GM18907 (cell line): ENCODE data around the gene SREBF1.

Experiments used
- ATAC-seq: cut with Tn5 transposase; IDR thresholded peaks from one replicate; pipeline ENCODE4 v1.9.1; 2021; ENCODE audit warnings: mild to moderate bottlenecking, moderate library complexity; ENCODE audit not compliant: unreplicated experiment

SREBF1 gene

GRCh38 chr17:17797119-17797809 is 39.5 kb downstream of the SREBF1 start:
- no peak for ATAC-seq

DNA sequence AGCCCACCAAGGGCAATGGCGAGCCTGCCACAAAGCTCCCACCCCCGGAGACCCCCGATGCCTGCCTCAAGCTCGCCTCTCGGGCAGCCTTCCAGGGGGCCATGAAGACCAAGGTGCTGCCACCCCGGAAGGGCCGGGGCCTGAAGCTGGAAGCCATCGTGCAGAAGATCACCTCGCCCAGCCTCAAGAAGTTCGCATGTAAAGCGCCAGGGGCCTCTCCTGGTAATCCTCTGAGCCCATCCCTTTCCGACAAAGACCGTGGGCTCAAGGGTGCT is 40.1 kb downstream of the SREBF1 start:
- no peak for ATAC-seq

DNA sequence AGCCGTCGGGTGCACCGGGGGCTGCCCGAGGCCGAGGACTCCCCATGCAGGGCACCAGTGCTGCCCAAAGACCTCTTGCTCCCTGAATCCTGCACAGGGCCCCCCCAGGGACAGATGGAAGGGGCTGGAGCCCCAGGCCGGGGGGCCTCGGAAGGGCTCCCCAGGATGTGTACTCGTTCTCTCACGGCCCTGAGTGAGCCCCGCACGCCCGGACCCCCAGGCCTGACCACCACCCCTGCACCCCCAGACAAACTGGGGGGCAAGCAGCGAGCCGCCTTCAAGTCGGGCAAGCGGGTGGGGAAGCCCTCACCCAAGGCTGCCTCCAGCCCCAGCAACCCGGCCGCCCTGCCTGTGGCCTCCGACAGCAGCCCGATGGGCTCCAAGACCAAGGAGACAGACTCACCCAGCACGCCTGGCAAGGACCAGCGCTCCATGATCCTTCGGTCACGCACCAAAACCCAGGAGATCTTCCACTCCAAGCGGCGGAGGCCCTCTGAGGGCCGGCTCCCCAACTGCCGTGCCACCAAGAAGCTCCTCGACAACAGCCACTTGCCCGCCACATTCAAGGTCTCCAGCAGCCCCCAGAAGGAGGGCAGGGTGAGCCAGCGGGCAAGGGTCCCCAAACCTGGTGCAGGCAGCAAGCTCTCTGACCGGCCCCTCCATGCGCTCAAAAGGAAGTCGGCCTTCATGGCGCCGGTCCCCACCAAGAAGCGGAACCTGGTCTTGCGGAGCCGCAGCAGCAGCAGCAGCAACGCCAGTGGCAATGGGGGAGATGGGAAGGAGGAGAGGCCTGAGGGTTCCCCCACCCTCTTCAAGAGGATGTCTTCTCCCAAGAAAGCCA is 40.6 kb downstream of the SREBF1 start:
- no peak for ATAC-seq

- ATAC-seq = no peak
Observed at GRCh38 chr17:17795296-17795695, 41.5 kb downstream of the SREBF1 start.

GRCh38 chr17:17794382-17794781 is 42.4 kb downstream of the SREBF1 start:
- ATAC-seq = no peak

DNA sequence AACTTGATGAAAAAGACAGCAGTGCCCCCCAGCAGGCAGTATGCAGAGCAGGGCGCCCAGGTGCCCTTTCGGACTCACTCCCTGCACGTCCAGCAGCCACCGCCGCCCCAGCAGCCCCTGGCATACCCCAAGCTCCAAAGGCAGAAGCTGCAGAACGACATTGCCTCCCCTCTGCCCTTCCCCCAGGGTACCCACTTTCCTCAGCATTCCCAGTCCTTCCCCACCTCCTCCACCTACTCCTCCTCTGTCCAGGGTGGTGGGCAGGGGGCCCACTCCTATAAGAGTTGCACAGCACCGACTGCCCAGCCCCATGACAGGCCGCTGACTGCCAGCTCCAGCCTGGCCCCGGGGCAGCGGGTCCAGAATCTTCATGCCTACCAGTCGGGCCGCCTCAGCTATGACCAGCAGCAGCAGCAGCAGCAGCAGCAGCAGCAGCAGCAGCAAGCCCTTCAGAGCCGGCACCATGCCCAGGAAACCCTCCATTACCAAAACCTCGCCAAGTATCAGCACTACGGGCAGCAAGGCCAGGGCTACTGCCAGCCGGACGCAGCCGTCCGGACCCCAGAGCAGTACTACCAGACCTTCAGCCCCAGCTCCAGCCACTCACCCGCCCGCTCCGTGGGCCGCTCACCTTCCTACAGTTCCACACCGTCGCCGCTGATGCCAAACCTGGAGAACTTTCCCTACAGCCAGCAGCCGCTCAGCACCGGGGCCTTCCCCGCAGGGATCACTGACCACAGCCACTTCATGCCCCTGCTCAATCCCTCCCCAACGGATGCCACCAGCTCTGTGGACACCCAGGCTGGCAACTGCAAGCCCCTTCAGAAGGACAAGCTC is 43.2 kb downstream of the SREBF1 start:
- no peak for ATAC-seq

DNA sequence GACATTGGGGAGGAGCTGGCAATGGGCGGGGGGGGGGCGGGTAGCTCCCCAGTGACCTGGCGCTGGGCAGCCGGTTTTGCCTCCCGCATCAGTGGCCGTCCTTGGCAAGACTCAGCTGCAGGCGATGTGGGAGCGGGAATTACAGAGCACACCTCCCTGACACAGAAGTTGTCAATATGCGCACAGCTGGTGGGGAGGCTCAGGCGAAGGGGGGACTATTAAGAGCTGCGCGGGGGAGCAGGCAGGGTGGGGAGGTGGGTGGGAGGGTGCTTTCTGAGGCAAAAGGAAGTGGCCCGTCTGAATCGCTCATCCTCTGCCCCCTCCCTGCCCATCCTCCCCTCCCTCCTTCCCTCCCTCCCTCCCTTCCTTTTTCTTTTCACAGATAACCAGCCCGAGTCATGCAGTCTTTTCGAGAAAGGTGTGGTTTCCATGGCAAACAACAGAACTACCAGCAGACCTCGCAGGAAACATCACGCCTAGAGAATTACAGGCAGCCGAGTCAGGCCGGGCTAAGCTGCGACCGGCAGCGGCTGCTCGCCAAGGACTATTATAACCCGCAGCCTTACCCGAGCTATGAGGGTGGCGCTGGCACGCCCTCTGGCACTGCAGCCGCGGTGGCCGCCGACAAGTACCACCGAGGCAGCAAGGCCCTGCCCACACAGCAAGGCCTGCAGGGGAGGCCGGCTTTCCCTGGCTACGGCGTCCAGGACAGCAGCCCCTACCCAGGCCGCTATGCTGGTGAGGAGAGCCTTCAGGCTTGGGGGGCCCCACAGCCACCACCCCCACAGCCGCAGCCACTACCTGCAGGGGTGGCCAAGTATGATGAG is 44.0 kb downstream of the SREBF1 start:
- ATAC-seq = no peak

GRCh38 chr17:17792037-17792550 is 44.7 kb downstream of the SREBF1 start:
- ATAC-seq = no peak

GRCh38 chr17:17790637-17791464 is 45.9 kb downstream of the SREBF1 start:
- no peak for ATAC-seq

DNA sequence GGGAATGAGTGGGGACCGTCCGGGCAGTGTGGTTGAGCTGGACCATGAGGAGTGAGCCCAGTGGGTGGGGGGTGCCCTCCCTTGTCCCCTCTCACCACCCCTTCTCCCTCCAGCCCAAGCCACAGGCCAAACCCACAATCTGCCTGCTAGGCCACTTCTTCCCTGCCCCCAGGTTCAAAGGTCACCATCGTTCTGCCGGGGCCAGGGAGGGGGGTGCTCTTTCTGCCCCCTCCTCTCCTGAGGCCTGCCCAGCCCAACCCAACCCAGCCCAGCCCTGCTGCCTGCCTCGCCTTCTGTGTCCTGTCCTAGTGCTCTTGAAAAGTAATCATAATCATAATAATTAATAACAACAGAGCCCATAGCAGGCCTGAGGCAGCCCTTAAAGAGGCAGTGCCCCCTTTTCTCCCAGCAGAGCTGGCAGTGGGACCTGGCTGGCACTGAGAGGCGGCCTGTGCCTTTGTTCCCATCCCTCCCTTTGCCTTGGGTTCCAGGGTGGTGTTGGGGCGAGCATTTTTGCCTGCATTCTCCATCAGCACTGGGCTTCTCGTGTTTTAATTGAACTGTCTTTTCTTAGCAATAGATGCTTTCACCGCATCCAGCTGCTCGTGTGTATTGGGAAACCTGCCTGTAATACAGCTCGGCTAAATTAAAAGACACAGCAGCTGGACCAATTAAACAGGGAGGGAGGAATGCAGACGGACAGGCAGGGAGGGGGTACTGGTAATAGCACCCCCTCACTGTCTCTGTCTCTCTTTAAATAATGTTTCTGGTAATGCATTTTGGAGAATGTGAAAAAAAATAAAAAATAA is 46.8 kb downstream of the SREBF1 start:
- ATAC-seq = no peak

- ATAC-seq = no peak
Observed at GRCh38 chr17:17789410-17789809, 47.4 kb downstream of the SREBF1 start.

DNA sequence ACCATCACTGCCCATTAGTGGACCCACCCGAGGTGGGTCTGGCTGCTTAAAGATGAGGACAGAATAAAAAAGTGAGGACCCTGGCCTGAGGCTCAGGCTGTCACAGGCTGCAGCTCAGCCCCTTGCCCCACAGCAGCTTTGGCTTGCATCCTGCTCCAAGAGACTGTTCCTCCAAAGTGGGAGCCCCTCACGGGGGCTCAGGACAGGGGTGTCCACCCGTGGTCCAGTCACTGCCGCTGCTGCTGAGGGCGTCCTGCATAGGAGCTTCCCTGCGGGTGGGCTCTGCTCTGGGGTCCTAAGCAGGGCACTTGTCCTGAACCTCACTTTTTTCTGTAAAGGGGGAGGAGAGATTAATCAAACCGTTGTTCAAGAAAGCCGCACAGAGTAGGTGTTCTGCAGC is 47.8 kb downstream of the SREBF1 start:
- ATAC-seq = no peak

DNA sequence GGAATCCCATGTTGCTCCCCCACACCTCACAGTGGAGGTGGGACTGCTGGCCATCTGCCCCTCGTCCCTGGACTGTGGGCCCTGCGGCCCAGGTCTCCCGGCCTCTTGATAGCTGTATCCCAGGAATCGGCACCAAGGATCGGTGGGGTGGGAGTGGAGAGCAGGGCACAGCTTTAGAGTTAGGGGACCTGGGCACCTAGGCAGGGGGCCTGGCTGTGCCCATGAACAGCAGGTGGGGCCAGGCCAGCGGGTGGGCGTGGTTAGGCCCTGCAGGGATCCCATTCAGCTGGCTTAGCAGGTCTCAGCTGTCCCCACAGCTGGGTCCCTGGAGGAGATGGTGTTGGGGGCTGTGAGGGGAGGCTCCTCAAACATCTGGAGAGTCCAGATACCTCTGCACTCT is 49.2 kb downstream of the SREBF1 start:
- no peak for ATAC-seq

- no peak for ATAC-seq
Observed at GRCh38 chr17:17786998-17787397, 49.8 kb downstream of the SREBF1 start.

DNA sequence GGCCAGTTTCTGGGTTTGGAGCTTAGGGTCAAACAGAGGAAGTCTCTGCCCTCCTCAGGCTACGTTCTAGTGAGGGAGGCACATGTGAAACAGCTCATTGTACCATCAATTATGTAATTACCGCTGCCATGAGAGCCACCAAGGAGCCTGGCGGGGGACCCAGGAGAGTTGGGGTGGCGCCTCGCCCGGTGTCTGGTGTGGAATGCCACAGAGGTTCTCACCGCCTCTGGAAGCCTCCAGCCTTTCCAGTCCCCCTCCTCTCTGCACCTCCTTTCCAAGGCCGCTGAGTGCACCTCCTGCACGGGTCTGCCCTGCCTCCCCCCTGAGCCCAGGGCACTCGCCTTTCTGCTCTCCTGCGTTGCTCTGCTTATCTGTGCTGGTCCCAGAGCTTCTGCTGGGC is 51.4 kb downstream of the SREBF1 start:
- no peak for ATAC-seq

- ATAC-seq = no peak
Observed at GRCh38 chr17:17784657-17785267, 52.0 kb downstream of the SREBF1 start.

DNA sequence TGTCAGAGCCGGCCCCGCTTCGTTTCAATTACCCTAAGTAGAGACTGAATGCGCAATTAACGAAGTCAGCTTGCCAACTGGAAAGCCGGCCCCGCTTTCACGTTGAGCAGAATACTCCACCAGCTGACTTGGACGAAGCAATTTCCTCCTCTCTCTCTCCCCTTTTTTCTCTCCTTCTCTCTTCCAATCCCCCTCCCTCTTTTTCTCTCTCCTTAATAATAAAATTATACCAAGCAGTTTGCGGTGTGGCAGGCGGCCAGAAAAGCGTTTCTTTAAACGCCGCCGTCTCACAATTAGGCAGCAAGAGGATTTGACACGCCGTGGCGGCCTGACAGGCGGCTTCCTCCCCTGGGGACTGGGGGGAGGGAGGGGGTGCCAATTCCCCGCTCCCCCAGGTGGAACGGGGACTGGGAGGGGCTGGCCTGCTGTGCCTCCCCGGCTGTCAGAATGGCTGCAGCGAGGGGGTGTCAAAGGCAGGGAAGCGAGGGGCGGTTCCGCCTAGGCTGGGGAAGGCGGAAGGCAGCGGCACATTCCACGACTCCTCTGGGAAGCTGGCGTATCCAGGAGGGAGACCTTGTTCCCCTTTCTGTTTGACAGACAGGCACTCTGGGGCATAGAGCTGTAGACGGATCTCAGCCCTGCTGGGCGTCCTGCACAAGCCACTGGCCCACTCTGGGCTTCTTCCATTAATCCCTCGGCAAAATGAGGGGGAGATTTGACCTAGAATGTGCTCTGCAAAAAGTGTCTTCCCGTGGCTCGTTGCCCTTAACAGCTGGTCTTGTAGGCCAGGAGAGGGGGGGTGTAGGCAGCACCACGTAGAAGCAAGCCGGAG is 52.7 kb downstream of the SREBF1 start:
- ATAC-seq = no peak
